RPMI7951 (cell line): Measurements from ENCODE around the gene AQP6. TPM values are rescaled to one million over a fixed set of nuclear protein-coding genes. Genes with fewer than 3 reads are reported as not detected.
A peak's percentile ranks its signal among the peaks of the same experiment; 100 is the strongest.
"Not testable (repeated sequence)": the region's sequence is repeated elsewhere in the genome, so short reads cannot be mapped to it uniquely, and the experiment has no call there.

Source experiments
- DNase-seq: peaks from one replicate; pipeline ENCODE4 v3.0.0-alpha.2; 2012; ENCODE audit warnings: low read depth
- total RNA-seq: library from RNA; depleted of rRNA; stranded (reverse); fragments of >200 nt; shearing (Covaris generic); gene quantifications from 2 replicates; pipeline ENCODE4 v1.2.3, GENCODE V29; 2014

Gene AQP6
- total RNA-seq, 1 experiment from 2014 or later = not detected

- no peak for DNase-seq
These were observed 2.9 kb upstream of the AQP6 start for GRCh38 chr12:49969651-49970429.

GRCh38 chr12:49970658-49971057, 2.1 kb upstream of the AQP6 start:
- DNase-seq = no peak

GRCh38 chr12:49971141-49971540, 1.6 kb upstream of the AQP6 start:
- no peak for DNase-seq

GRCh38 chr12:49972129-49972528, 618 bp upstream of the AQP6 start:
- no peak for DNase-seq

- no peak for DNase-seq
These were observed 649 bp downstream of the AQP6 start for GRCh38 chr12:49973361-49973830.

- peak; percentile 56 for DNase-seq
These were observed 1.5 kb downstream of the AQP6 start for GRCh38 chr12:49974231-49974675.

GRCh38 chr12:49974677-49975317, 2.0 kb downstream of the AQP6 start:
- no peak for DNase-seq

- no peak for DNase-seq
These were observed 2.6 kb downstream of the AQP6 start for GRCh38 chr12:49975318-49975761.

- DNase-seq = no peak
These were observed 3.8 kb downstream of the AQP6 start for GRCh38 chr12:49976557-49976956.

GRCh38 chr12:49978125-49978524, 5.4 kb downstream of the AQP6 start:
- no peak for DNase-seq

GRCh38 chr12:49979016-49979586, 6.4 kb downstream of the AQP6 start:
- DNase-seq = no peak

- no peak for DNase-seq
These were observed 7.0 kb downstream of the AQP6 start for GRCh38 chr12:49979791-49980190.

- DNase-seq = no peak
These were observed 8.0 kb downstream of the AQP6 start for GRCh38 chr12:49980501-49981349.

GRCh38 chr12:49982246-49983087, 9.7 kb downstream of the AQP6 start:
- peak; percentile 29 for DNase-seq

- DNase-seq = peak; percentile 94
These were observed 11.1 kb downstream of the AQP6 start for GRCh38 chr12:49983892-49984291.

- DNase-seq = peak; percentile 9
These were observed 12.0 kb downstream of the AQP6 start for GRCh38 chr12:49984476-49985359.

- no peak for DNase-seq
These were observed 13.2 kb downstream of the AQP6 start for GRCh38 chr12:49985981-49986380.

GRCh38 chr12:49986476-49986875, 13.7 kb downstream of the AQP6 start:
- DNase-seq = not testable (repeated sequence)

- no peak for DNase-seq
These were observed 15.0 kb downstream of the AQP6 start for GRCh38 chr12:49987625-49988303.
